Endothelial cell of hepatic sinusoid (primary cell): ENCODE measurements around the gene UVSSA.

ENCODE experiments used
- in situ Hi-C: cut with HindIII; loops from 2 replicates; pipeline ENCODE4 v1.10.0; 2017; ENCODE audit warnings: low sequenced_read_pairs

UVSSA gene

GRCh38 chr4:1359976-1360375 lies 13.0 kb downstream of the UVSSA start:
- in situ Hi-C loops = loop anchor here (10.0 kb wide), 2 partner anchors 235 to 325 kb away; no protein-coding TSS in a partner anchor

GRCh38 chr4:1360423-1361283 lies 13.6 kb downstream of the UVSSA start:
- in situ Hi-C loops = no loop called here

- in situ Hi-C loops = no loop called here
These were observed 14.4 kb downstream of the UVSSA start for GRCh38 chr4:1361431-1361830.

DNA sequence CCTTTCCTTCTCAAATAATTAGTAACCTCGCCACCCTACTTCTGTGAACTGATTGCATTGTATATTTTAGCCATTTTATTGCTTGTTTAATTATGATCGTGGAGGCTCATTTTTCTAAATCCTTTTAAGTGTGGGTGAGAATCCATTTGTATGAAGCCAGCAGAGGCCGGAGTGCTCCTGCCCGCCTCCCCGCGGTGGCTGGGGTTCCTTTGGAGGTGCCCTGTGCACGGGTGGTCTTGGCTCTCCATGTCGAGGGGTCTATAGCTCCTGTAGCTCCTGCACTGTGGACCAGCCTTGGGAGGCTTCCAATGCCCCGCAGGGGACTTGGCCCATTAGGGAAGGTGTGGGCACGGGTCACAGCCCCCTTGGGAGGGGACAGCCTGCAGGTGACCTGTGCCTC lies 15.0 kb downstream of the UVSSA start:
- in situ Hi-C loops = no loop called here

GRCh38 chr4:1362521-1362920 lies 15.5 kb downstream of the UVSSA start:
- in situ Hi-C loops = no loop called here

DNA sequence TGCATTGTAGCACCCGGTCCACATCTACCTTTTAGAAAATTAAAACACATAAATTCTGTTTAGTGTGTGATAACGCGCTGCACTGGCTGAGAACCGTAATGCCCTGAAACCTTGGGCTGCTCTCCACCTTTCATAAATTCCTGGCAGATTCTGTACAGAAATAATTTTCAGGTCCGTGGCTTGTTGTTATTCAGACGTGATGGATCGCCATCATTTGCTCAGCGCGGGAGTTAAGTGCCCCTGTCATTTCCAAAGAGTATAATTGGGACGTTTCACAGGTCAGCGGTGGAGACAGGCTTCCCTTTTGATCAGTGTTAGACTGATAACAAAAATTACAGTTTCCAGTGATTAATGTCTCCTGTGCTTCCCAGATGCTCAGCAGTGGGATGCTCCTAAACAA lies 16.5 kb downstream of the UVSSA start:
- in situ Hi-C loops = no loop called here

DNA sequence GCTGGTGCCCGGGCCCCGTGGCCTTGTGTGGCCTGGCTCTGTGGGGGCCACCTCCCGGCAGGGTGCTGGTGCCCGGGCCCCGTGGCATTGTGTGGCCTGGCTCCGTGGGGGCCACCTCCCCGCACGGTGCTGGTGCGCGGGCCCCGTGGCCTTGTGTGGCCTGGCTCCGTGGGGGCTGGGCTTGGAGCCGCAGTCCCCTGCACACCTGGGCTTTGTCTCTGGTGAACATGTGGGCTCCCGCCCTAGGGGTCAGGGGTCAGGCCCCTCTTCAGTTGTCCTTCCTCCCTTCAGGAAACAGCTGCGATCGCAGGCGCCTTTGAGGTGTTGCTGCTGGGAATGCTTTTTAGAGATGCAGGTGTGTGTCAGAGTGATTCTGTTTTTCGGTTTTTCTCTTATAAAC lies 17.2 kb downstream of the UVSSA start:
- in situ Hi-C loops = no loop called here

- in situ Hi-C loops = no loop called here
These were observed 17.7 kb downstream of the UVSSA start for GRCh38 chr4:1364748-1365147.

GRCh38 chr4:1365271-1366178 lies 18.5 kb downstream of the UVSSA start:
- in situ Hi-C loops = no loop called here

- in situ Hi-C loops = no loop called here
These were observed 19.6 kb downstream of the UVSSA start for GRCh38 chr4:1366371-1367229.

GRCh38 chr4:1367230-1367935 lies 20.4 kb downstream of the UVSSA start:
- in situ Hi-C loops = no loop called here

- in situ Hi-C loops = no loop called here
These were observed 20.9 kb downstream of the UVSSA start for GRCh38 chr4:1367936-1368289.

- in situ Hi-C loops = no loop called here
These were observed 21.5 kb downstream of the UVSSA start for GRCh38 chr4:1368421-1369090.

DNA sequence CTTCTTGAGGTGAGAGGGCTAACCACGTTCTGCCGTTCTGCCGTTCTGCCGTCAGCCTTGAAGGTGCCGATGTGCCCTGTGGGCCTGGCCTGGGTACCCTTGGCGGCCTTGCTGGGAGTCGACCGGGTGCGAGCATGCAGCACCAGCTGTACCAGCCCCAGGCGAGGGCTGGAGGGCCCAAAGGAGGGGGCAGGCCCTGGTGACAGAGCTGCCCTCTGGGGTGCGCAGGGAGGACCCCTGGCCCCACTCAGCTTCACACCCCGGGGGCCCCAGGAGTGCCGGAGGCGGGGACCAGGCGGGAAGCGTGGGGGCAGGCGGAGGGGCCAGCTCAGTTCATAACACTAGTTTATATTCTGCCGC lies 22.1 kb downstream of the UVSSA start:
- in situ Hi-C loops = no loop called here

DNA sequence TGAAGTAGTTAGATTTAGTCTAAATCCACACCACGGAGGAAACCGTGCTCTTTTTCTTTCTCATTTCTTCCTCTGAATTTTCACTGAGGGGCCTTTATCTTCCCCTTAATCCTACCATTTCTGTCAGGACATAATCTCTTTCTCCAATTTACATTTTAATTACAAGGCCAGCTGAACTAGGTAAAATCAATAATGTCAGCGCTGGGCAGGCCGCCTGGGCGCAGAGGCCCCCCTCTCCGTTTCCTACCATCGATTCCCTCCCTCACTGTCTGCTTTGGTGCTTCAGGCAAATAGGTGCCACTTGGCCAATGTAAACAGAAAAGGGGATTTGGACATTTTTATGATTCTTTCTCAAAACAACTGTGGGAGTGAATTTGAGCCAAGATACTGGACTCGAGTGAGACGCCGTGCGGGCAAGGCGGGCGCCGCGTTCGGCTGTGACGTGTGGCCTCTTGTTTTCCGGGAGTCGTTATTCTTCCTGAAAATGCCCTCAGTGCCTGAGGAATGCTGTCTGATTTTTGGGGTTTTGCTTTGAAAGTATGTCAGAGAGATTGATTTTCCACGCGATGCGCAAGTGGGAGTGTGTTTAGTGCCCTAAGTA lies 22.6 kb downstream of the UVSSA start:
- in situ Hi-C loops = no loop called here

DNA sequence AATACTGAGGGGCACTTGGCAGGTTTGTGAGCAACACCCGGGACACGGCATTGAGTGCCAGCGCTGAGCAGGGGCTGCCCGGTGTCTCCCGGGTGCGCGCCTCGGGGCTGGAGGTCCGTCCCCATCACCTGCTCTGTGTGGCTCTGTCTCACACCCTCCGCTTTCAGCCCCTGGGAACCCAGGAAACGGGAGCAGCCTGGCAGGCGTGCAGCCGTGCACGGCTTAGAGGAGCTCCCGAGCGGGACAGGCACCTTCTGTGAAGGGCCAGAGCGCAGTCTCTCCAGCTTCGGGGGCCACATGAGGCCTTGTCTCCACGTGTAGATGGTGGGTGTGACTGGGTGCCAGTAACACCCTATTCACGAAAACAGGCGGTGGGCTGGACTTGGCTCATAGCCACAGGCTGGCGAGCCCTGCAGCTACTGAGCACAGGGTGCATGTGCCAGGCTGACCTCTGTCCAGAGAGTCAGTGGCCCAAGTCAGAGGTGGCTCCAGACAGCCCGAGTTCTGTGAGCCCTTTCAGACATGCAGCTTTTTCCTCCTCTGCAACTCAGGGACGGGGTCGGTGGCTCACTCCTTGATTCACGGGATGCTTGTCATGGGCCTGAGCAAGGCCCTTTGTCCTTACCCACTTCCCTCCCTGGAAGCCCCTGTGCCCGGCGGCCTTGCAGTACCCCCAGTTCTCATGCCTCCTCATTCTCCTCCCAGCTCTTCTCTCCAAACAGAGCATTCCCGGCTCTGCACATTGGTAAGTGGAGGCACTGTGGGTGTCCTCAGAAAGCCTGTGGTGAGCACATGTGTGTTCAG lies 23.5 kb downstream of the UVSSA start:
- in situ Hi-C loops = no loop called here

- in situ Hi-C loops = no loop called here
These were observed 24.5 kb downstream of the UVSSA start for GRCh38 chr4:1371176-1372165.
